ENCODE results near the gene KIF13A. TPM values are rescaled to one million over a fixed set of nuclear protein-coding genes. Genes with fewer than 3 reads are reported as not detected.

Gene KIF13A
- total and polyA plus RNA-seq, 2 donors (not counting 3 experiments of a cell fraction or from before 2014, with no cell fraction given), result 24.9 to 65.8 TPM

DNA sequence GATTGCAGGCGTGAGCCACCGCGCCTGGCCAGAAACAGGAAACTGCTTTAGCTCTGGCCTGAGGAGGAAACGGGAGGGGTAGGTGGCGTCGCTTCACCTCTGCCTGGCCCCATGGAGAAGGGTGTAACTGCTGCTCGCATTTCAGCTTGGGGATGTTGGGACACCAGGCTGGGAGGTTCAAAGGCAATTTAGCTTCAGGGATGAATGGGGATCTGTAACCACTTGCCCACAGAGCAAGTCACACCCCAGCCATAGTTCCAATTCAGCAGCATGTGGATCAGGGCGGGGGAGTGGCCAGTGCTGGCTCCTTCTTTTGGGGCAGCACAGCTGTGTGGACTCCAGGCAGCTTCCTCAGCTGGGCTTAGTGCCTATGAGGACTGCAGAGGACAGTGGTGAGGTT lies 245.9 kb downstream of the KIF13A start:
- Histone ChIP-seq H3K9me1 (replicated peaks; ENCODE audit: control insufficient read depth, extremely low read depth, insufficient read depth, low read length) (no peaks in the 10 kb centered on the region), H4K20me1 (replicated peaks; ENCODE audit: control insufficient read depth, extremely low read depth, insufficient read depth, low read length) (no peaks in the 10 kb centered on the region), H3K79me2 (ENCODE audit: control insufficient read depth, insufficient read depth, low read length) (no peaks in the 10 kb centered on the region), H3K36me3 (ENCODE audit: control insufficient read depth in 2 of 2, extremely low read depth in 1 of 2, insufficient read depth in 2 of 2, low read length in 2 of 2) (no peaks in the 10 kb centered on the region), H3K27ac (ENCODE audit: insufficient read depth, low read depth, low read length) (no peak overlapping the region), H3K27me3 (ENCODE audit: control insufficient read depth in 2 of 2, insufficient read depth in 2 of 2, low read length in 2 of 2) (peaks cover 0 to 1% of the 10 kb centered on the region in 2 experiments), H3K4me2 (ENCODE audit: insufficient read depth, low read length) (no peak overlapping the region), H3K9me3 (replicated peaks; ENCODE audit: control insufficient read depth, insufficient read depth, low read length) (no peaks in the 10 kb centered on the region), H2AFZ (ENCODE audit: low read depth, low read length) (peak overlapping the region; percentile 78), H3K4me3 (replicated peaks in 1 of 3; ENCODE audit: insufficient read depth in 1 of 3, low read depth in 1 of 3, low read length in 3 of 3) (no peak overlapping the region), H3K9ac (replicated peaks; ENCODE audit: extremely low read depth, insufficient read depth, low read length) (no peak overlapping the region), H3K4me1 (ENCODE audit: control insufficient read depth, extremely low read depth, insufficient read depth, low read length) (peaks cover 2% of the 10 kb centered on the region)
- CTCF ChIA-PET, result no interaction called here
- FAIRE-seq, result no peak
- dilution Hi-C loops (cut with MboI; ENCODE audit: extremely low pct_ligation_motif_present, low sequenced_read_pairs), result no loop called here
- intact Hi-C loops (cut with micrococcal nuclease), result no loop called here
- no TSS peak for BruUV-seq (replicated peaks)
- POLR2A ChIA-PET, result no interaction called here
- no peak for DNase-seq (ENCODE audit: low read depth, low spot score)
- TF ChIP-seq GATA2 (IDR thresholded peaks at IDR 0.05; ENCODE audit: insufficient read depth, insufficient read length, low read depth, low read length) (no peak), MYC (IDR thresholded peaks at IDR 0.05; ENCODE audit: low read depth, low read length) (no peak), JUN (IDR thresholded peaks at IDR 0.05; ENCODE audit: borderline replicate concordance, insufficient read depth, insufficient read length, low read depth) (no peak), FOS (IDR thresholded peaks at IDR 0.05; ENCODE audit: borderline replicate concordance, insufficient read depth, low read length) (no peak), EZH2 (IDR thresholded peaks at IDR 0.05; ENCODE audit: borderline replicate concordance, low read depth, low read length, severe bottlenecking) (no peak), POLR2AphosphoS5 (IDR thresholded peaks at IDR 0.05; ENCODE audit: insufficient read depth, low read depth, low read length) (no peak), POLR2A (IDR thresholded peaks at IDR 0.05; ENCODE audit: low read depth, low read length) (no peak)
- TF ChIP-seq, protein P1, sequence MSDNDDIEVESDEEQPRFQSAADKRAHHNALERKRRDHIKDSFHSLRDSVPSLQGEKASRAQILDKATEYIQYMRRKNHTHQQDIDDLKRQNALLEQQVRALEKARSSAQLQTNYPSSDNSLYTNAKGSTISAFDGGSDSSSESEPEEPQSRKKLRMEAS (IDR thresholded peaks at IDR 0.05; ENCODE audit: insufficient read depth, insufficient read length), result no peak
- TF ChIP-seq, protein P2, sequence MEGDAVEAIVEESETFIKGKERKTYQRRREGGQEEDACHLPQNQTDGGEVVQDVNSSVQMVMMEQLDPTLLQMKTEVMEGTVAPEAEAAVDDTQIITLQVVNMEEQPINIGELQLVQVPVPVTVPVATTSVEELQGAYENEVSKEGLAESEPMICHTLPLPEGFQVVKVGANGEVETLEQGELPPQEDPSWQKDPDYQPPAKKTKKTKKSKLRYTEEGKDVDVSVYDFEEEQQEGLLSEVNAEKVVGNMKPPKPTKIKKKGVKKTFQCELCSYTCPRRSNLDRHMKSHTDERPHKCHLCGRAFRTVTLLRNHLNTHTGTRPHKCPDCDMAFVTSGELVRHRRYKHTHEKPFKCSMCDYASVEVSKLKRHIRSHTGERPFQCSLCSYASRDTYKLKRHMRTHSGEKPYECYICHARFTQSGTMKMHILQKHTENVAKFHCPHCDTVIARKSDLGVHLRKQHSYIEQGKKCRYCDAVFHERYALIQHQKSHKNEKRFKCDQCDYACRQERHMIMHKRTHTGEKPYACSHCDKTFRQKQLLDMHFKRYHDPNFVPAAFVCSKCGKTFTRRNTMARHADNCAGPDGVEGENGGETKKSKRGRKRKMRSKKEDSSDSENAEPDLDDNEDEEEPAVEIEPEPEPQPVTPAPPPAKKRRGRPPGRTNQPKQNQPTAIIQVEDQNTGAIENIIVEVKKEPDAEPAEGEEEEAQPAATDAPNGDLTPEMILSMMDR (IDR thresholded peaks at IDR 0.05; ENCODE audit: extremely low read depth in 1 of 2, insufficient read depth in 1 of 2, low read depth in 1 of 2, low read length in 2 of 2), result no peak

Measured in endothelial cell of umbilical vein (primary cell).